ENCODE measurements around the gene MYL5.
"Not testable (repeated sequence)": the region's sequence is repeated elsewhere in the genome, so short reads cannot be mapped to it uniquely, and the experiment has no call there.

Gene MYL5

GRCh38 chr4:656436-657337 is 17.7 kb upstream of the MYL5 start:
- no peak for DNase-seq (ENCODE audit: low spot score)

GRCh38 chr4:657338-657833 is 17.0 kb upstream of the MYL5 start:
- no peak for DNase-seq (ENCODE audit: low spot score)

DNA sequence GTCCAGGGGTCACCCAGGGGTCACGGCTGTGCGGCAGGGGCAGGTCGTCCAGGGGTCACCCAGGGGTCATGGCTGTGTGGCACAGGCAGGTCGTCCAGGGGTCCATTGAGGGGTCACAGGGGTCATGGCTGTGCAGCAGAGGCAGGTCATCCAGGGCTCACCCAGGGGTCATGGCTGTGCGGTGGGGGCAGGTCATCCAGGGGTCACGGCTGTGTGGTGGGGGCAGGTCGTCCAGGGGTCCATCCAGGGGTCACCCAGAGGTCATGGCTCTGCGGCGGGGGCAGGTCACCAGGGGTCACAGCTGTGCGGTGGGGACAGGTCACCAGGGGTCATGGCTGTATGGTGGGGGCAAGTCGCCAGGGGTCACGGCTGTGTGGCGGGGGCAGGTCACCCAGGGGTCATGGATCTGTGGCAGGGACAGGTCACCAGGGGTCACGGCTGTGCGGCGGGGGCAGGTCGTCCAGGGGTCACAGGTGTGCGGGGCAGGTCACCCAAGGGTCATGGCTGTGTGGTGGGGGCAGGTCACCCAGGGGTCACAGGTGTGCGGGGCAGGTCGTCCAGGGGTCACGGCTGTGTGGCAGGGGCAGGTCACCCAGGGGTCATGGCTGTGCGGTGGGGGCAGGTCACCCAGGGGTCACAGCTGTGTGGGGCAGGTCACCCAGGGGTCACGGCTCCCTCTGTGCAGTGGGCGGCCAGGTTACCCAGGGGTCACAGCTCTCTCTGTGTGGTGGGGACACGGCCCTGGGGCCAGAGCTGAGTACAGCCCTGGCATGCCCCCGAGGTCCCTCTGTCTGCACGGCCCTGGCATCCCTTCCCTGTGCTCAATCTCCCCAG is 16.3 kb upstream of the MYL5 start:
- DNase-seq (ENCODE audit: low spot score) = no peak

GRCh38 chr4:658681-659667 is 15.4 kb upstream of the MYL5 start:
- DNase-seq (ENCODE audit: low spot score) = no peak

DNA sequence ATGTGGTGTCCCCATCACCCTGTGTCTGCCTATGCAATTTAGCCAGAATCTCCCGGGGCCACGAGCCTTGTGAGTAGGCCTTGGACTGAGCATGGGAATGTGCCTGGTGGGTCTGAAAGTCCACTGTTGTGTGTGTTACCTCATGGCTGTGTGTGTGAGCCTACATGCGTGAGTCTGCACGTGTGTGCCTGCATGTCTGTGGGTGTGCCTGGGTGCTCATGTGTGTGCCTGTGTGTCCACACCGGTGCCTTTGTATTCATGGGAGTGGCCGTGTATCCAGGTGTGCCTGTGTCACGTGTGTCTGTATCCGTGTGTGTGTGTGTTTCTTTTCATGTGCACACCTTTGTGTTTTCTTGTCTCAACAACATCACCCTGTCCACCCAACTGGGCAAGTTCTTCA is 14.5 kb upstream of the MYL5 start:
- no peak for DNase-seq (ENCODE audit: low spot score)

DNA sequence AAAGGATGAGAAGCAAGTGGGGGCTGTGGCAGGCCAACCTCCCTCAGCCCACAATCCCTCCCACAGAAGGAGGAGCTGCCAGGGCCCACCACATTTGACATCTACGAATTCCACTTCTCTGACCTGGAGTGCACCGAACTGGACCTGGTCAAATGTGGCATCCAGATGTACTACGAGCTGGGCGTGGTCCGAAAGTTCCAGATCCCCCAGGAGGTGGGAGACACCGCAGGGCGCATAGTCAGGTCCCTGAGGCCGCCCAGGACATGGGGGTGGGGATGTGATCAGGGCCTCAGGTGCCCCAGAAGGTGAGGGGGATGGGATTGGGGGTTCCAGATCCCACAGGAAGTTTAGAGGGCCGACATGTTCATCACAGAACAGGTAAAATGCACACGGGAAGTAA is 13.9 kb upstream of the MYL5 start:
- no peak for DNase-seq (ENCODE audit: low spot score)

GRCh38 chr4:661231-661630 is 13.1 kb upstream of the MYL5 start:
- no peak for DNase-seq (ENCODE audit: low spot score)

- no peak for DNase-seq (ENCODE audit: low spot score)
Measured at GRCh38 chr4:661881-662761, 12.2 kb upstream of the MYL5 start.

DNA sequence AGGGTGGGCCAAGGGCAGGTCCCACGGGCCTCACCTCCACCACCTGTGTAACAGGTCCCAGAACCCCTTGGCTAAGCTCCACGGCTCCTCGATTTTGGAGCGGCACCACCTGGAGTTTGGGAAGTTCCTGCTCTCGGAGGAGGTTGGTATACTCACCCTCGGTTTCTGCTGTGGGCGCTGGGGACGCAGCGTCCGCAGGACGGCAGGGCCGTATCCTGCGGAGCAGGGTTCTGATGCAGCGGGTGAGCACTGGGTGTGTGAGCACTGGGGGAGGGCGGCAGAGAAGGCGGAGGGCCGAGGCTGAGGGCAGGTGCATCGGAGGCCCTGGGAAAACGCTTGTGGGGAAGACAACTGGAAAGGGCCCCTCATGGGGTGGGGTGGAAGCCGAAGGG is 11.3 kb upstream of the MYL5 start:
- no peak for DNase-seq (ENCODE audit: low spot score)

DNA sequence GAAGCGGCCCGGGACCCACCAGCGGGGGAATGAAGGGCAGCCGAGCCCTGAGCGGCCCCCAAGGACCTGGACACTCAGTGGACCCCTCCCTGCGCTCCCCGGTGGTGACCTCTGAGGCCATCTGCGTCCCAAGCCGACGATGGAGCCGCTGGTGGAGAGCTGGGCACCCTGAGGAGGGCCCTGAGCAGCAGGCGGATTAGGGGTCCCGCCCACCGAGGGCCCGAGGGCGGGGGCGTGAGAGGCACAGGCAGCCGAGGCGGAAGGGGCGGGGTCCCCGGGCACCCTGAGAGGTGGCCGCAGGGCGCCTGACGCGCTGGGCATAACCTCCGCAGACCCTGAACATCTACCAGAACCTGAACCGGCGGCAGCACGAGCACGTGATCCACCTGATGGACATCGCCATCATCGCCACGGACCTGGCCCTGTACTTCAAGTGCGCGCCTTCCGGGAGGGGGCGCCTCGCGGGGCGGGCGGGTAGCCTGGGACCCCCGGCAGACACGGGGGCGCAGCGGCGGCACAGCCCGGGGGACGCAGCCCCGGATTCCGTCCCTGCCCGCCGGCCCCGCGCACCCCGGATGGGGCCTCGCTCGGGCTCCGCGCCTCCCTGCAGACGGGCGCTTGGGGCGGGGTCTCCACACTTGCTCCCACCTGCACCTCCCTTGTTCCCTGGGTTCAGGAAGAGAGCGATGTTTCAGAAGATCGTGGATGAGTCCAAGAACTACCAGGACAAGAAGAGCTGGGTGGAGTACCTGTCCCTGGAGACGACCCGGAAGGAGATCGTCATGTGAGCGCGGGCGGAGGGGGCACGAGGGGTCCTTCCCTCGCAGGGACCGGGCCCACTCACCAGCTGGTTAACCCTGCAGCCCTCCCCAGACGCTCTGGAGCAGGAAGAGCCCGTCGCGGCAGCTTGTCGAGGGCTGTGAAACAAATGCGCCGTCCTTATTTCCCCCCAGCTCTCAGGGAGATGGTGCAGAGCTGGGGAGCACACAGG is 10.6 kb upstream of the MYL5 start:
- DNase-seq (ENCODE audit: low spot score) = peak; percentile 68

DNA sequence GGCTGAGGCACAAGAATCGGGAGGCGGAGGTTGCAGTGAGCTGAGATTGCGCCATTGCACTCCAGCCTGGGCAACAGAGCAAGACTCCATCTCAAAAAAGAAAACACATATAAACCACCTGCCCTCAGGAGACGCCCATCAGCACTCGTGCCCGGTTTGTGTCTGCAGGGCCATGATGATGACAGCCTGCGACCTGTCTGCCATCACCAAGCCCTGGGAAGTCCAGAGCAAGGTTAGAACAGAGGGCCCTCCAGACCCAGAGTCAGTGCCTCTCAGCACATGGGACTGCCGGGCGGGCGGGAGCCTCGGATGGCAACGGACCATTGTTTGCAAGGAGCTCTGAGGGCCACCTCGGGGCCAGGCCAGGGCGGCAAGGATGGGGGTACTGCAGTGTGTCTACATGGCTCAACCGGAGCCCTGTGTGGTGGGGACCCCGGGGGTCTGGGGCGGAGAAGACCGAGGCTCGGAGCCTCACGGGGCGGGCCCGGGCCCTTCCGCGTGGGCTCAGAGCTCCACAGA is 9.6 kb upstream of the MYL5 start:
- DNase-seq (ENCODE audit: low spot score) = no peak

- no peak for DNase-seq (ENCODE audit: low spot score)
Measured at GRCh38 chr4:665381-665750, 9.0 kb upstream of the MYL5 start.

DNA sequence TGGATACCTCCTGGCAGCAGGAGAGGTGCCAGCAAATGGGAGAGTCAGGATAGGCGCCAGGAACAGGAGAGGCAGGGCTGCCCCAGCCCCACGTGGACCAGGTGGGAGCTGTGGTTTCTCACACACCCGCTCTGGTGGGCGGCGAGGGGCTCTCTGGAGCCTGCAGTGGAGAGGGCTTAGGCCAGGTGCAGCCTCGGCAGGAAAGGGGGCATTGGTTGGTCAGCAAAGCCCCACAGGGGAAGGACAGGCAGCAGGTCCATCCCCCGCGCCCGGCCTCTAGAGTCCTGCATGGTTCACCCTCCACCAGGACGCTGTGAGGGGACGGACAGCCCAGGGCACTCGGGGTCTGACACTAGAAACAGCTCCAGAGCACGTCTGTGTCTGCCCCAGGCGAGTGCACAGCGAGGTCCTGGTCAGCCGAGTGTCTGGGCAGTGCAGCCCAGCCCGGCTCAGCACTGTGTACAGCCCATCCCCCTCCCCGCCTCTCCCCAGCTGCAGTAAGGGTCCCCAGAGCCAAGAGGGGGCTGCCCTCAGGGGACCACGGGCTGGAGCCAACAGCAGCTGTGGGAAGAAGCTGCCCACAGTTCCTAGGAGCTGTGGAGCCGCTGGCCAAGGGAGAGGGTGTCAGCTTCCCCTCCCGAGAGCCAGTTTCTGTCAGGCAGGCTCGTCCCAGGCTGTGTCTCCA is 8.4 kb upstream of the MYL5 start:
- DNase-seq (ENCODE audit: low spot score) = no peak

- no peak for DNase-seq (ENCODE audit: low spot score)
Measured at GRCh38 chr4:666436-666810, 7.9 kb upstream of the MYL5 start.

DNA sequence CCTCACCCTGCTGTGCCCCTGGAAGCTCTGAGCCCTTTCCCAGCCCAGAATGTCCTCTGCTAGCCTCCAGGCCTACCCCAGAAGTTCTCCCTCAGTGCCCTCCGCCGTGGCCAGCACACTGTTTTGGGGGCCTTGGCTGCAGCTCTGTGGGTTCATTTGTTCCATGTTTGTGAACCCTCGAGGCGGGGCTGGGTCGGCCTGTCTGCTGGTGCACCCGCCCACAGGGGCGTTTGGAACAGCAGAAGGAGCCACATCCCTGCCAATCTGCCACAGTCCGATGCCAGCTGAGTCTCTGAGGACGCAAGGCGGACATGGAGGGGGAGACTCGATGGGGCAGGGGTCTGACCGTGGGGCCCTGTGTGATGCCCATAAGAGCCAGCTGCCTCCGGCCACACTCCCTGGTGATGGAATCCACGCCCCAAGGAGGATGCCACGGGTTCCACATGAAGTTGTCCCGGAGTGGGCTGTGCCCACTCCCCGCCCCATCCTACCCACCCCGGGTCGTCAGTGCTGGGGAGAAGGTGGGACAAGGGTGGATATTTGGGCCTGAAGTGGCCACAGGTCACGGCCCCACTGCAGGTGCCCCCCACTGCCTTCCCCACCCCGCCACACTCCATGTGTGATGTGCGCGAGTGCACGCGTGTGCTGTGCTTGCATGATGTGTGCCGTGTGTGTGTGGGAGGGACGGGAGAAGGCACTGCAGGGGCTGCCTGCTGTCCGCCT is 7.4 kb upstream of the MYL5 start:
- DNase-seq (ENCODE audit: low spot score) = no peak

DNA sequence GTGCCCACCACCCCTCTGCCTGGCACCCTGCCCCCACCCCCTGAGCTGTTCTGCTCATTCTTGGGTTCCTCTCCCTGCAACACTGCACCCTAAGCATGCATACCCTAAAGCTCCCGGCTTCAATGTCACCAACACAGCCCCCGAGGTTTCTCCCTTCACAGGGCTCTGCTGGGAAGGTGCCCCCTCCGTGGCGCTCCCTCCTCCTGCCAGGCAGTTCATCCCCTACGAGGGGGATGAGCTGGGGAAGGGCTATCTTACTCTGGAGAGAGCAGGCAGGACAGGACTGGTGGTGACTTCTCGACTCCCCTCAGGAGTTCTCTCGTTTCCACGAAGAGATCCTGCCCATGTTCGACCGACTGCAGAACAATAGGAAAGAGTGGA is 6.8 kb upstream of the MYL5 start:
- DNase-seq (ENCODE audit: low spot score) = no peak

- not testable (repeated sequence) for DNase-seq (ENCODE audit: low spot score)
Measured at GRCh38 chr4:668219-668618, 6.1 kb upstream of the MYL5 start.

Measured in activated CD4-positive, alpha-beta T cell treated with anti-CD3 and anti-CD28 coated beads, Interleukin-2, Interleukin-4, amounts not matched to agents 100 ng/mL and 50 ng/mL, durations not matched to agents 16 hours and 8 hours (primary cell).